ENCODE measurements around the gene LRRC8C. TPM values are rescaled to one million over a fixed set of nuclear protein-coding genes. Genes with fewer than 3 reads are reported as not detected.
A peak's percentile ranks its signal among the peaks of the same experiment; 100 is the strongest.

The LRRC8C gene
- total RNA-seq, 6 experiments from 2014 or later: 0.53 to 2.0 (median 1.2) TPM

GRCh38 chr1:89743788-89744187 is 110.9 kb downstream of the LRRC8C start:
- 61% methylated on average over 4 of the region's 4 CpGs for WGBS (ENCODE audit: insufficient coverage, low coverage, low lambda C conversion rate, missing lambda C conversion rate)
- Histone ChIP-seq H3K4me1 (no peaks in the 10 kb centered on the region), H3K36me3 (no peaks in the 10 kb centered on the region), H3K27ac (no peak overlapping the region), H3K4me3 (no peak overlapping the region), H3K9me3 (no peaks in the 10 kb centered on the region), H3K27me3 (no peaks in the 10 kb centered on the region)
- ATAC-seq (no peak), DNase-seq (no peak)
- TF ChIP-seq POLR2A (IDR thresholded peaks at IDR 0.05): no peak
- no peak for TF ChIP-seq CTCF (IDR thresholded peaks at IDR 0.05)
- intact Hi-C loops (cut with DNase I): no loop called here

GRCh38 chr1:89746424-89747149 is 113.7 kb downstream of the LRRC8C start:
- DNase-seq (no peak), ATAC-seq (no peak)
- TF ChIP-seq CTCF (IDR thresholded peaks at IDR 0.05) (no peak), POLR2A (IDR thresholded peaks at IDR 0.05) (no peak)
- Histone ChIP-seq H3K4me1 (no peaks in the 10 kb centered on the region), H3K4me3 (no peak overlapping the region), H3K9me3 (no peaks in the 10 kb centered on the region), H3K27ac (no peak overlapping the region), H3K36me3 (no peaks in the 10 kb centered on the region), H3K27me3 (no peaks in the 10 kb centered on the region)
- intact Hi-C loops (cut with DNase I): no loop called here
- 61% methylated on average over 3 of the region's 4 CpGs for WGBS (ENCODE audit: insufficient coverage, low coverage, low lambda C conversion rate, missing lambda C conversion rate)

GRCh38 chr1:89753761-89754160 is 120.8 kb downstream of the LRRC8C start:
- no peaks in the 10 kb centered on the region for H3K27me3 ChIP-seq
- H3K36me3 ChIP-seq: no peaks in the 10 kb centered on the region
- H3K9me3 ChIP-seq: no peaks in the 10 kb centered on the region
- no peak for DNase-seq
- H3K27ac ChIP-seq: no peak overlapping the region
- TF ChIP-seq POLR2A (IDR thresholded peaks at IDR 0.05) (no peak), CTCF (IDR thresholded peaks at IDR 0.05) (no peak)
- H3K4me1 ChIP-seq: peaks cover 0 to 13% (median 0%) of the 10 kb centered on the region in 4 donors
- H3K4me3 ChIP-seq: no peak overlapping the region
- ATAC-seq: peak in 1 of 4 donors; percentile 26
- intact Hi-C loops (cut with DNase I): no loop called here

- no peak for TF ChIP-seq CTCF (IDR thresholded peaks at IDR 0.05)
- no peak for TF ChIP-seq POLR2A (IDR thresholded peaks at IDR 0.05)
- DNase-seq: no peak
- WGBS (ENCODE audit: insufficient coverage, low coverage, low lambda C conversion rate, missing lambda C conversion rate): 18% methylated on average over 2 of the region's 2 CpGs
- H3K4me1 ChIP-seq: peaks cover 0 to 13% (median 0%) of the 10 kb centered on the region in 4 donors
- intact Hi-C loops (cut with DNase I): no loop called here
- no peaks in the 10 kb centered on the region for H3K36me3 ChIP-seq
- no peak overlapping the region for H3K4me3 ChIP-seq
- H3K9me3 ChIP-seq: no peaks in the 10 kb centered on the region
- peak; percentile 46 to 75 (median 66) for ATAC-seq
- H3K27me3 ChIP-seq: no peaks in the 10 kb centered on the region
- peak overlapping the region in 1 of 3 donors; percentile 2 for H3K27ac ChIP-seq
Measured at GRCh38 chr1:89754518-89754917, 121.6 kb downstream of the LRRC8C start.

Data from right lobe of liver (tissue), 6 donors.